Psoas muscle (tissue), 8 donors: ENCODE measurements around the gene USP21. TPM values are rescaled to one million over a fixed set of nuclear protein-coding genes. Genes with fewer than 3 reads are reported as not detected.

ENCODE experiments used
- ATAC-seq, 4 donors: fragments of 200-7000 bp; cut with Tn5 transposase; one replicate each; pipeline ENCODE4 v1.9.1; 2020; ENCODE audit warnings: moderate library complexity in 3 of 4, mild to moderate bottlenecking in 2 of 4
- DNase-seq, 2 donors: peaks; one replicate each; pipeline ENCODE4 v3.0.0-alpha.2; 2020
- H3K27ac ChIP-seq: fragments of 200-600 bp; one replicate; pipeline ENCODE4 v1.8.0; 2022
- H3K27me3 ChIP-seq, 3 donors: fragments of 200-600 bp in 1 of 3; one replicate each; pipeline versions ENCODE4 v1.6.1 to v1.8.0; 2013 to 2022; ENCODE audit warnings: low read length in 2 of 3, mild to moderate bottlenecking in 2 of 3, moderate library complexity in 1 of 3; ENCODE audit not compliant: insufficient read depth in 3 of 3
- H3K36me3 ChIP-seq, 2 donors: fragments of 200-600 bp in 1 of 2; one replicate each; pipeline versions ENCODE4 v1.6.1 to v1.8.0; 2013 to 2022; ENCODE audit warnings: low read depth in 1 of 2, mild to moderate bottlenecking in 1 of 2, moderate library complexity in 1 of 2; ENCODE audit not compliant: insufficient read depth in 1 of 2
- H3K4me1 ChIP-seq: fragments of 200-600 bp; one replicate; pipeline ENCODE4 v1.8.0; 2022
- H3K4me3 ChIP-seq: fragments of 200-600 bp; one replicate; pipeline ENCODE4 v1.8.0; 2022; ENCODE audit warnings: mild to moderate bottlenecking
- H3K9me3 ChIP-seq: fragments of 200-600 bp; one replicate; pipeline ENCODE4 v1.8.0; 2022
- WGBS, 3 donors: extraction: QIAGEN DNeasy Blood & Tissue Kit; methylation state at CpG; one replicate each; pipeline versions ENCODE4 v1.1.6 to v1.1.7; 2013; 5-methylcytosine and 5-hydroxymethylcytosine counted together
- intact Hi-C, 2 donors: fragments of 100-400 bp; cut with DNase I; formaldehyde crosslinking; loops; one replicate each; pipeline versions ENCODE4 v1.11.0 to v1.14.2; 2022
- polyA plus RNA-seq, 3 donors: library from polyadenylated mRNA; stranded (reverse); fragments of 200-250 nt; gene quantifications; one replicate each; pipeline ENCODE4 v1.2.3, GENCODE V29; 2013
- total RNA-seq, 4 donors: library from RNA; stranded (reverse); fragmentation: NEBNext Ultra II Directional in 2 of 4; extraction: Animal tissue kit (Norgen Biotek cat#: 25700) in 2 of 4; gene quantifications; one replicate each; pipeline versions ENCODE4 v1.2.1 to v1.2.4, GENCODE V29; 2021 to 2023
- TF ChIP-seq, protein P1 (sequence below): fragments of 200-600 bp; IDR thresholded peaks from one replicate; pipeline ENCODE4 v1.8.0; 2022; ENCODE audit warnings: antibody characterized with exemption
- donor health status: healthy with polysubstance abuse.
- donor health status: DM: no; HTN: no; CAD: no; lungs with moderate emphysema.
- donor health status: Bipolar disorder and iron deficiency.
- donor health status: healthy.
- donor health status: DM: yes; HTN: yes; CAD: no.
- donor health status: DM: no; HTN: no; CAD: no.
- donor health status: DM: no; HTN: no; CAD: no.
- donor health status: DM: yes; HTN: yes; CAD: no.

Gene USP21
- total and polyA plus RNA-seq, 7 donors: 13.4 to 47.3 (median 22.9) TPM

DNA sequence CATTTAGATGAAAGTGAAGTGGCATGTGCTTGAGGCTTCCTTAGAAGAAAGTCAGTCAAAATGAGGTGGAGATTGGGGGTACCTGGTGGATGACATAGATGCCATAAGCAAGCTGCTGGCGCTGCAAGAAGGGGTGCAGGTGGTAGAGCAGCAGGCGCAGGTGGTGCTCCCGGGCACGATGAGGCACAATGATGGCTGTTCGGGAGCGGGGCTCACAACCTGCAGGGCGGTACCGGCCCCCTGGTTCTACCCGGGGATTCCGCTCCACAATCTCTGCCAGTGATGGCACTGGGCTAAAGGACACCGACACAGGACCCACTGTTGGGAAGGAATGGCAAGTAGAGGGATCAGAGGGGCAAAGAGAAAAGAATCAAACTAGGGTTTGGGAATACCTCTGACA, 15.6 kb downstream of the USP21 start:
- H3K4me1 ChIP-seq: peaks cover 24% of the 10 kb centered on the region
- 91 to 95% (median 94%) methylated on average over 11 of the region's 11 CpGs for WGBS, 3 donors
- TF ChIP-seq, protein P1, sequence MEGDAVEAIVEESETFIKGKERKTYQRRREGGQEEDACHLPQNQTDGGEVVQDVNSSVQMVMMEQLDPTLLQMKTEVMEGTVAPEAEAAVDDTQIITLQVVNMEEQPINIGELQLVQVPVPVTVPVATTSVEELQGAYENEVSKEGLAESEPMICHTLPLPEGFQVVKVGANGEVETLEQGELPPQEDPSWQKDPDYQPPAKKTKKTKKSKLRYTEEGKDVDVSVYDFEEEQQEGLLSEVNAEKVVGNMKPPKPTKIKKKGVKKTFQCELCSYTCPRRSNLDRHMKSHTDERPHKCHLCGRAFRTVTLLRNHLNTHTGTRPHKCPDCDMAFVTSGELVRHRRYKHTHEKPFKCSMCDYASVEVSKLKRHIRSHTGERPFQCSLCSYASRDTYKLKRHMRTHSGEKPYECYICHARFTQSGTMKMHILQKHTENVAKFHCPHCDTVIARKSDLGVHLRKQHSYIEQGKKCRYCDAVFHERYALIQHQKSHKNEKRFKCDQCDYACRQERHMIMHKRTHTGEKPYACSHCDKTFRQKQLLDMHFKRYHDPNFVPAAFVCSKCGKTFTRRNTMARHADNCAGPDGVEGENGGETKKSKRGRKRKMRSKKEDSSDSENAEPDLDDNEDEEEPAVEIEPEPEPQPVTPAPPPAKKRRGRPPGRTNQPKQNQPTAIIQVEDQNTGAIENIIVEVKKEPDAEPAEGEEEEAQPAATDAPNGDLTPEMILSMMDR: no peak
- no peak overlapping the region for H3K27ac ChIP-seq
- ATAC-seq: no peak
- intact Hi-C loops: no loop called here
- no peaks in the 10 kb centered on the region for H3K9me3 ChIP-seq
- H3K27me3 ChIP-seq: no peaks in the 10 kb centered on the region
- DNase-seq: peak in 1 of 2 donors; percentile 36
- H3K36me3 ChIP-seq: peaks cover 6 to 65% of the 10 kb centered on the region in 2 donors
- H3K4me3 ChIP-seq: no peak overlapping the region

DNA sequence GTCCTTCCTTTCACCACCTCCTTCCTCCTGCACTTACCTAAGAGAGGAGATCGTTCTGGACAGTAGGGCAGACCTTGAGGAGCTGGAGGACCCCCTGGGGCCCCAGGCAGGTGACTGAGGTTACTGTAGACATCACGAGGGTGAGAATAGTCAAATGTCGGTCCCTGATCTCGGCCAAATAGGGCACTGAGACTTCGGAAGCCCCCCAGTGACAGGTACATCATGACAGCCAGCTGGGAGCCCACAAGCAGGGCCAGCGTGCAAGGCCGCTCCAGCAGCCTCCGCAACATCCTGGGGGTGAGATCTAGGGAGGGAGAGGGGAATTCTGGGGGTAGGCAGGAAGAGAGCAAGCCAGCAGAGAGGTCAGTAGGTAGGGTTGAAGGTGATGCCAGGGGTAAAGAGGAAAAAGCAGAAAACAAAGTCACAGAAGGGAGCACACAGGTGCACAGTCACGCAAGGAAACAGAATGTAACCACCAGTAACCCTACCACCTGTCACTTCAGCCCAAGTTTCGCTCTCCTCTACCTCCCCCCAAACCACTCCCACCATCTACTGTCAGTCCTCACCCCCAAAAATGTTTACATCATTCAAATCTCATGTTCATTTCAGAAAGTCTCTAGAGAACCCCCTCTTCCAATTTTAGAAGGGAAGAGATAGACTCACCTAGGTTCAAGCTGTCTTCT, 16.6 kb downstream of the USP21 start:
- DNase-seq (peak in 1 of 2 donors; percentile 44), ATAC-seq (no peak)
- Histone ChIP-seq H3K4me1 (peaks cover 24% of the 10 kb centered on the region), H3K27me3 (no peaks in the 10 kb centered on the region), H3K27ac (peak overlapping the region; percentile 91), H3K4me3 (peak overlapping the region; percentile 77), H3K36me3 (peaks cover 6 to 55% of the 10 kb centered on the region in 2 donors), H3K9me3 (no peaks in the 10 kb centered on the region)
- intact Hi-C loops: no loop called here
- 80 to 87% (median 85%) methylated on average over 10 of the region's 10 CpGs for WGBS, 3 donors
- TF ChIP-seq, protein P1: no peak

- Histone ChIP-seq H3K4me1 (peaks cover 24% of the 10 kb centered on the region), H3K36me3 (peaks cover 6 to 48% of the 10 kb centered on the region in 2 donors), H3K4me3 (peak overlapping the region; percentile 77), H3K27ac (peak overlapping the region; percentile 91), H3K27me3 (no peaks in the 10 kb centered on the region), H3K9me3 (no peaks in the 10 kb centered on the region)
- TF ChIP-seq, protein P1: no peak
- peak in 1 of 2 donors; percentile 28 for DNase-seq
- ATAC-seq: peak in 2 of 4 donors; percentile 1 to 13
- intact Hi-C loops: loop anchor here in 1 of 2 donors (1.0 kb wide), 2 partner anchors 13 to 44 kb away; partner anchors contain the start of gene DEDD
- 17 to 18% (median 18%) methylated on average over 15 to 17 of the region's 17 CpGs for WGBS, 3 donors
These were observed 17.3 kb downstream of the USP21 start for GRCh38 chr1:161176468-161177111.

DNA sequence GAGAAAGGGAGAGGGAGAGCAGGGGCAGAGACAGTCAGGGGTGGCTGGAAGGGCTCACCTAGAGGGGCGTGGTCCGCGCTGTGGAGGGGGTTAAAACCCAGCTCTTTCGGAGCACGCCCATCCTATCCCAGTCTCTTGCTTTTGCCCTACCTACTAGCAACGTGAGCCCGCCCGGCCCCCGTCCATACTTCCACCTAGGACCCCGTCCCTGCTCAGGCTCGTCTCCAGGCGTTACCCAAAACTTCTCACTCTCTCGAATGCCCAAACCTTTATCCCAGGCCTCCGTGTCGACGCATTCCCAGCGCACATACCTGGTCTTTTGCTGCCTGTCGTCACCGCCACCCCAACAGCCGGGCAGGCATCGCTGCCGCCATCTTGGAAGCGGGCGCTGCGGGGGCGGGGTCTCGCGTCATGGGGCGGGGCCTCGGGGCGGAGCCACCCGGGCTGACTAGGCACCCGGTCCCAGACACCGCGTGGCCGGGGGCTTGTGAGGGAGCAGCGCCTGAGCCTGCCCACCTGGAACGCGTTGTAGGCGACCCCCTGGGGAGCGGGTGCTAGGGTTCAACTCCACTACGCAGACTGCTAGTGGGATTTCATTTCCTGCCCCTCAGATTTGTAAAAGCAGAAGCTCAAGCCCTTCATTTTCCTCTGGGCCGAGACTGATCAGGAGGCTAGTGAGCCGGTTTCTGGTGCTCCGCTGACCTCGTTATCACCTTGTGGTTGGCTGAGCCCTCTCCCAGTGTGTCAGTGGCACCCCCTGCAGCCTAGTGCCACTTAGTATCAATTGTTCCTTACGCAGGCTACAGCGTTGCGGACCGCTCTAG, 18.0 kb downstream of the USP21 start, which contains the start of gene B4GALT3:
B4GALT3 (minus strand) TSS at position 396 of the 824 bp plus-strand sequence. CDS start 1,447 bp downstream, outside the sequence.
- Histone ChIP-seq H3K36me3 (peaks cover 6 to 41% of the 10 kb centered on the region in 2 donors), H3K4me3 (peak within 1 kb of the TSS; percentile 77), H3K27me3 (no peaks in the 10 kb centered on the region), H3K9me3 (no peaks in the 10 kb centered on the region), H3K4me1 (peaks cover 22% of the 10 kb centered on the region), H3K27ac (peak within 1 kb of the TSS; percentile 91)
- peak; percentile 97 to 99 (median 98) for ATAC-seq
- TF ChIP-seq, protein P1: peak; percentile 18
- 5 to 7% (median 5%) methylated on average over 42 to 50 of the region's 50 CpGs for WGBS, 3 donors
- DNase-seq: peak; percentile 91 to 95
- intact Hi-C loops: loop anchor here in 1 of 2 donors (1.0 kb wide), 2 partner anchors 12 to 45 kb away; partner anchors contain the start of gene DEDD
